GM12891 (cell line): Measurements from ENCODE around the gene KCNK15.

Source experiments
- DNase-seq: peaks from one replicate; pipeline ENCODE4 v3.0.0; 2011; ENCODE audit warnings: low spot score; ENCODE audit not compliant: insufficient read length
- FAIRE-seq: peaks from 2 replicates; lab custom pipeline; 2011; peaks lifted over from hg19 to GRCh38; lab: Jason Lieb, UNC
- PAX5 ChIP-seq: IDR thresholded peaks from 2 replicates; pipeline ENCODE4 v1.6.1; 2011; ENCODE audit warnings: low read length, moderate library complexity, mild to moderate bottlenecking; ENCODE audit not compliant: insufficient read depth, severe bottlenecking
- POLR2A ChIP-seq: IDR thresholded peaks from 2 replicates; pipeline ENCODE4 v1.6.1; 2011; ENCODE audit warnings: low read depth, low read length, control low read depth
- POLR2AphosphoS5 ChIP-seq: IDR thresholded peaks from 2 replicates; pipeline ENCODE4 v1.6.1; 2011; ENCODE audit warnings: low read depth, low read length, control low read depth
- POU2F2 ChIP-seq: IDR thresholded peaks from 2 replicates; pipeline ENCODE4 v1.6.1; 2011; ENCODE audit warnings: low read depth, mild to moderate bottlenecking, control low read depth, low read length, moderate library complexity
- SPI1 ChIP-seq: IDR thresholded peaks from 2 replicates; pipeline ENCODE4 v1.6.1; 2011; ENCODE audit warnings: low read depth, low read length, control low read depth
- TAF1 ChIP-seq: IDR thresholded peaks from 2 replicates; pipeline ENCODE4 v1.6.1; 2011; ENCODE audit warnings: low read depth, low read length, control low read depth

The KCNK15 gene

GRCh38 chr20:44796758-44797457, 51.2 kb downstream of the KCNK15 start:
- DNase-seq (no peak), FAIRE-seq (no peak)
- no peak for TF ChIP-seq POLR2AphosphoS5
- TF ChIP-seq PAX5 = no peak
- no peak for TF ChIP-seq POU2F2
- no peak for TF ChIP-seq POLR2A
- no peak for TF ChIP-seq TAF1
- TF ChIP-seq SPI1 = no peak

GRCh38 chr20:44799691-44800090, 54.0 kb downstream of the KCNK15 start:
- DNase-seq = no peak
- FAIRE-seq = no peak
- TF ChIP-seq PAX5 (no peak), POU2F2 (no peak), SPI1 (no peak), POLR2AphosphoS5 (no peak), POLR2A (no peak), TAF1 (no peak)

- TF ChIP-seq POU2F2 (no peak), POLR2A (no peak), PAX5 (no peak), SPI1 (no peak), POLR2AphosphoS5 (no peak), TAF1 (no peak)
- FAIRE-seq = no peak
- DNase-seq = no peak
Observed at GRCh38 chr20:44800391-44801046, 54.9 kb downstream of the KCNK15 start.
